ENCODE measurements around the gene BFSP1. TPM values are rescaled to one million over a fixed set of nuclear protein-coding genes. Genes with fewer than 3 reads are reported as not detected.

BFSP1 gene
- total RNA-seq, 1 donor = 2.9 TPM

DNA sequence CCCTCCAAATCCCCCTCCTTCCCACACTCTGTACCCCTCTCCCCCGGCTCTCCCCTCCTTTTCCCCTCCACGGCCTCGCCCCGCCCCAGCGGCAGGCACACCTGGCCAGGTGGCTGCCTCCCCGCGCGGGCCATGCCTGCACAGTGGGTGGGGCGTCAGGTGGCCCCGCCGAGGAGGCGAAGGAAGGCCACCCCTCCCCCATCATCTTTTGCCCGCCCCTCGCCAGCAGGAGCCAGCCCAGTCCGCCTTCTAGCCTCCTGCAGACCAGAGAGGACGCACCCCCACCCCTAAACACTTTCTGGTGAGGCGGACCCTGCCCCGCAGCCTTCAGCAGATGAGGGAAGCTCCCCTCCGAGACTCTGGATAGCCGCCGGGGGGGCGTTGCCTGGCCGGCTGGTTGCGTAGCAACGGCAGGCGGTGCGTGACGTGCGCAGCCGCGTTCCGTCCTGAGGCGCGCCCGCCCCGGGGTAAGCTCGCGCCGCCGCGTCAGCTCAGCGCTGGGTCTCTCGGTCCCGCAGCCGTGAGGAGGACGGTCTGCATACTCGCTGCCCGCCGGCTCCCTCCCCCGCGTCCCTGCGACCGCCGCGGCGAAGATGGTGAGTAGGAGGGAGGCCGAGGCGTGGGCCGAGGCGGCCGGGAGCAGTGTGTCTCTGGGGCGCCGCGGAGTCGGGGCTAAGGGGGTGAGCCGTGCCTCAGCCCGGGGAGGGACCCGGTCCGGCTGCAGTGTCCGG lies 38.6 kb upstream of the BFSP1 start, which contains the start of gene DSTN:
DSTN (plus strand) TSS at position 460 of the 731 bp plus-strand sequence; CDS start at position 594, 134 bp downstream.
- Histone ChIP-seq H3K79me2 (ENCODE audit: insufficient read depth, low read length) (peaks cover 54% of the 10 kb centered on the region), H4K20me1 (ENCODE audit: insufficient read depth, low read length) (peaks cover 42% of the 10 kb centered on the region), H3K27me3 (ENCODE audit: insufficient read depth, low read length) (no peaks in the 10 kb centered on the region), H3K4me1 (ENCODE audit: insufficient read depth, low read length) (peaks cover 41% of the 10 kb centered on the region), H3K36me3 (ENCODE audit: insufficient read depth, low read length) (peaks cover 8% of the 10 kb centered on the region), H2AFZ (ENCODE audit: low read length) (no peak within 1 kb of the TSS), H3K4me2 (ENCODE audit: insufficient read depth, low read length) (peak within 1 kb of the TSS; percentile 90), H3K27ac (ENCODE audit: low read depth, low read length) (peak within 1 kb of the TSS; percentile 95), H3K9me3 (ENCODE audit: low read depth, low read length) (no peaks in the 10 kb centered on the region), H3K4me3 (ENCODE audit: insufficient read depth, low read length) (peak within 1 kb of the TSS; percentile 91)
- TF ChIP-seq, protein P1, sequence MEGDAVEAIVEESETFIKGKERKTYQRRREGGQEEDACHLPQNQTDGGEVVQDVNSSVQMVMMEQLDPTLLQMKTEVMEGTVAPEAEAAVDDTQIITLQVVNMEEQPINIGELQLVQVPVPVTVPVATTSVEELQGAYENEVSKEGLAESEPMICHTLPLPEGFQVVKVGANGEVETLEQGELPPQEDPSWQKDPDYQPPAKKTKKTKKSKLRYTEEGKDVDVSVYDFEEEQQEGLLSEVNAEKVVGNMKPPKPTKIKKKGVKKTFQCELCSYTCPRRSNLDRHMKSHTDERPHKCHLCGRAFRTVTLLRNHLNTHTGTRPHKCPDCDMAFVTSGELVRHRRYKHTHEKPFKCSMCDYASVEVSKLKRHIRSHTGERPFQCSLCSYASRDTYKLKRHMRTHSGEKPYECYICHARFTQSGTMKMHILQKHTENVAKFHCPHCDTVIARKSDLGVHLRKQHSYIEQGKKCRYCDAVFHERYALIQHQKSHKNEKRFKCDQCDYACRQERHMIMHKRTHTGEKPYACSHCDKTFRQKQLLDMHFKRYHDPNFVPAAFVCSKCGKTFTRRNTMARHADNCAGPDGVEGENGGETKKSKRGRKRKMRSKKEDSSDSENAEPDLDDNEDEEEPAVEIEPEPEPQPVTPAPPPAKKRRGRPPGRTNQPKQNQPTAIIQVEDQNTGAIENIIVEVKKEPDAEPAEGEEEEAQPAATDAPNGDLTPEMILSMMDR (IDR thresholded peaks at IDR 0.05; ENCODE audit: extremely low read depth, low read depth, low read length) = no peak
- DNase-seq (ENCODE audit: insufficient read length, low spot score, missing footprints) = peak; percentile 97

- H3K9me3 ChIP-seq (ENCODE audit: low read depth, low read length) = no peaks in the 10 kb centered on the region
- TF ChIP-seq, protein P1 (IDR thresholded peaks at IDR 0.05; ENCODE audit: extremely low read depth, low read depth, low read length) = no peak
- peaks cover 42% of the 10 kb centered on the region for H3K4me1 ChIP-seq (ENCODE audit: insufficient read depth, low read length)
- no peaks in the 10 kb centered on the region for H3K27me3 ChIP-seq (ENCODE audit: insufficient read depth, low read length)
- no peak overlapping the region for H2AFZ ChIP-seq (ENCODE audit: low read length)
- H3K27ac ChIP-seq (ENCODE audit: low read depth, low read length) = peak overlapping the region; percentile 95
- peaks cover 36% of the 10 kb centered on the region for H4K20me1 ChIP-seq (ENCODE audit: insufficient read depth, low read length)
- peak overlapping the region; percentile 91 for H3K4me3 ChIP-seq (ENCODE audit: insufficient read depth, low read length)
- DNase-seq (ENCODE audit: insufficient read length, low spot score, missing footprints) = peak; percentile 95
- peaks cover 47% of the 10 kb centered on the region for H3K79me2 ChIP-seq (ENCODE audit: insufficient read depth, low read length)
- peaks cover 8% of the 10 kb centered on the region for H3K36me3 ChIP-seq (ENCODE audit: insufficient read depth, low read length)
- peak overlapping the region; percentile 68 for H3K4me2 ChIP-seq (ENCODE audit: insufficient read depth, low read length)
Observed at GRCh38 chr20:17568972-17569521, 37.9 kb upstream of the BFSP1 start.

GRCh38 chr20:17568045-17568788 lies 37.0 kb upstream of the BFSP1 start:
- no peaks in the 10 kb centered on the region for H3K27me3 ChIP-seq (ENCODE audit: insufficient read depth, low read length)
- TF ChIP-seq, protein P1 (IDR thresholded peaks at IDR 0.05; ENCODE audit: extremely low read depth, low read depth, low read length) = no peak
- peaks cover 1% of the 10 kb centered on the region for H3K36me3 ChIP-seq (ENCODE audit: insufficient read depth, low read length)
- no peaks in the 10 kb centered on the region for H3K9me3 ChIP-seq (ENCODE audit: low read depth, low read length)
- no peak overlapping the region for H2AFZ ChIP-seq (ENCODE audit: low read length)
- peak overlapping the region; percentile 68 for H3K4me2 ChIP-seq (ENCODE audit: insufficient read depth, low read length)
- H3K27ac ChIP-seq (ENCODE audit: low read depth, low read length) = peak overlapping the region; percentile 95
- peak overlapping the region; percentile 91 for H3K4me3 ChIP-seq (ENCODE audit: insufficient read depth, low read length)
- H3K79me2 ChIP-seq (ENCODE audit: insufficient read depth, low read length) = peaks cover 38% of the 10 kb centered on the region
- peaks cover 39% of the 10 kb centered on the region for H3K4me1 ChIP-seq (ENCODE audit: insufficient read depth, low read length)
- no peak for DNase-seq (ENCODE audit: insufficient read length, low spot score, missing footprints)
- H4K20me1 ChIP-seq (ENCODE audit: insufficient read depth, low read length) = peaks cover 28% of the 10 kb centered on the region

DNA sequence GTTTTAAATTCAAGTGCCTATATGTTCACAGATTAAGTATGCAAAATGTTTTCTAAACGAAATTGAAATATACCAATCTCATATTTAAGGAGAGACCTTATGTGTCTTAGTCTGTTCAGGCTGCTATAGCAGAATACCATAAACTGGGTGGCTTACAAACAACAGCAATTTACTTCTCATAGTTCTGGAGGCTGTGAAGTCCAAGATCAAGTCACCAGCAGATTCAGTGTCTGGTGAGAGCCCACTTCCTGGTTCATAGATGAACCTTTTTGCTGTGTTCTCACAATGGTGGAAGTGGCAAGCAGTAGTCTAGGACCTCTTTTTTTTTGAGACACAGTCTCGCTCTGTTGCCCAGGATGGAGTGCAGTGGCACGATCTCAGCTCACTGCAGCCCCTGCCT lies 35.2 kb upstream of the BFSP1 start:
- Histone ChIP-seq H3K4me2 (ENCODE audit: insufficient read depth, low read length) (no peak overlapping the region), H3K27ac (ENCODE audit: low read depth, low read length) (no peak overlapping the region), H3K79me2 (ENCODE audit: insufficient read depth, low read length) (peaks cover 20% of the 10 kb centered on the region), H3K27me3 (ENCODE audit: insufficient read depth, low read length) (no peaks in the 10 kb centered on the region), H3K4me3 (ENCODE audit: insufficient read depth, low read length) (no peak overlapping the region), H2AFZ (ENCODE audit: low read length) (no peak overlapping the region), H3K4me1 (ENCODE audit: insufficient read depth, low read length) (peaks cover 33% of the 10 kb centered on the region), H4K20me1 (ENCODE audit: insufficient read depth, low read length) (peaks cover 9% of the 10 kb centered on the region), H3K36me3 (ENCODE audit: insufficient read depth, low read length) (no peaks in the 10 kb centered on the region), H3K9me3 (ENCODE audit: low read depth, low read length) (no peaks in the 10 kb centered on the region)
- TF ChIP-seq, protein P1 (IDR thresholded peaks at IDR 0.05; ENCODE audit: extremely low read depth, low read depth, low read length) = no peak
- DNase-seq (ENCODE audit: insufficient read length, low spot score, missing footprints) = no peak

Data from osteoblast (primary cell).